Posterior vena cava (tissue), 2 donors: ENCODE data around the gene PGBD2. TPM values are rescaled to one million over a fixed set of nuclear protein-coding genes. Genes with fewer than 3 reads are reported as not detected.
"Not testable (repeated sequence)": the region's sequence is repeated elsewhere in the genome, so short reads cannot be mapped to it uniquely, and the experiment has no call there.

Experiments used
- DNase-seq: peaks from one replicate; pipeline ENCODE4 v3.0.0-alpha.2; 2020; ENCODE audit warnings: low spot score
- intact Hi-C, 2 donors: fragments of 100-400 bp; cut with DNase I; formaldehyde crosslinking; loops; one replicate each; pipeline versions ENCODE4 v1.14.1 to v1.14.2; 2022 to 2023
- total RNA-seq, 2 donors: library from RNA; stranded (reverse); fragmentation: NEBNext Ultra II Directional; extraction: Animal tissue kit (Norgen Biotek cat#: 25700); gene quantifications; one replicate each; pipeline ENCODE4 v1.2.1, GENCODE V29; 2021
- donor health status: DM: yes; HTN: yes; CAD: no.
- donor health status: DM: yes; HTN: yes; CAD: no.

PGBD2 gene
- total RNA-seq, 2 donors from 2014 or later: 2.7 to 3.7 TPM

DNA sequence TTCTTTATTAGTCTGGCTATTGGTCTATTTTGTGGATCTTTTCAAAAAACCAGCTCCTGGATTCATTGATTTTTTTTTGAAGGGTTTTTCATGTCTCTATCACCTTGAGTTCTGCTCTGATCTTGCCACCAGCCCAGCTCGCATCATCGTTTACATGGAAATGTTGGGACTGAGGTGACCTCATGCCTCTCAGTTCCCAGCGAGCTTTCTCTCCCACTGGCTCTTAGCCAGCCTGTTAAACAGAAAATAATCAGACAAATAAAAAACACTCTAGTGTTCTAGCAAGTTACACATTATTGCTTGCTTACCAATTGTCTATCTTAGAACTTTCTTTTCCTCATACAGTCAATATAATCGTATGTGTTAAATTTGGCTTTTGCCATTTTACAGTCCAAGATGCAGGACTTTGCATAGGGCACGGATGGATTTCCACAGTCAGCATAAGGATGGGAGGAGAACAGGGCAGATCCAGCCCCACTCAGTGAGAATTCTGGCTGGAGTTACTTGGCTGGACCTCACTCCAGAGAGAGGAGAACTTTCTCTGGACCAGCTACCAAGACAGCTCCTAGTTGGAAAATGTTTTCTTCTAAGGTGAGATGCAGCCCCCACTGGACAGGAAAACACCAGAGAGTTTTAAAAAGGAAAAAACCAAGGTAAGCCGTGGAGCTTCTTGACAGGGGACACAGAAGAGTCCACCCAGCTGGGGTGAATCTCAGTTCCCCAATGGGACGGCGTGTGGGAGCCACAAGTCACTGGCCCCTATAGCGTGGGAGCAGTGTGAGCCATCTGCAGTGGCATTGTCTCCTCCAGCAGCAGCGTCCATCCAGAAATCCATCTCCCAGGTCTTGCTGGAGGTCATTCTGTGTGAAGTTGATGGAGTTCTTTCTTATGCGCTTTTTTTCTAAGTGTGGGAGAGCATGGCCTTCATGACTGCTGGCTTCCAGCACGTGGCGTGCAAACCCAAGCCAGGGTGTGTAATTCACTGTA, 17.6 kb downstream of the PGBD2 start:
- intact Hi-C loops: no loop called here
- DNase-seq: no peak

DNA sequence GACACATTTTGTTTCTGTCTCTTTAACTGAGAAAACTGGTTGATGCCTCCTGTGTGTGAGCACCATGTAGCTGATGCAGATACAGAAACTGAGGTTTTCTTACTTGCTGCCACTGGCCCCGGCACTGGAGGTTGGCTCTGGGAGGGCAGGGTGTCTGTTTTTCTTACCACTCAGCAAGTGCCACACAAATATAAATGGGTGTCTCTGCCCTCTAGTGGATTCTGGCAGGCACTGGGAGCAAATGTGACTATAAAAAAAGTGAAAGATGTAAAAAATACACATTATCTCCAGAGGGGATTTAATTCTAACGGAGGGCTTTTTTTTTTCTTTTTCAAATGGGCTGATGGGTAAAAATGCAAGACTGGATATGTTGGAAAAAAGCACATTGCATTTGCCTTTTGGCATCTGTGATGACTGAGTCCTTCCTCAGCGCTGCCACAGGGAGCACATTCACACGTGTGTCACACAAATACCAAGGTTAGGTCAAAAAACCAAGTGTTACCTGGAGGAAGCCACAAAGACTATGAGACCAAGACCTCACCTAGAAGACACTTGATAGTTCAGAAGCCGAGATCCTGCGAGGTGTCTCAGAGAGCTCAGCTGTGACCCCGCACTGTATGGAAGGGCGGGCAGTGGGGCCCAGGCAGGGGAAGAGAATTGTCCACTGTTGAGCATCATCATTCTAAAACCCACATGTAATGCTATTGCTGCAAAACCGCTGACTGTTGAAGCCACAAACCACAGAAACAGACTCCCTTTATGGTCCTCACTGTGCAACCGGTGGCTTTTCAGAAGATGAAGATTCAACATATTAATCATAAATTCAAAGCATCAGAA, 18.9 kb downstream of the PGBD2 start:
- no peak for DNase-seq
- intact Hi-C loops: no loop called here

DNA sequence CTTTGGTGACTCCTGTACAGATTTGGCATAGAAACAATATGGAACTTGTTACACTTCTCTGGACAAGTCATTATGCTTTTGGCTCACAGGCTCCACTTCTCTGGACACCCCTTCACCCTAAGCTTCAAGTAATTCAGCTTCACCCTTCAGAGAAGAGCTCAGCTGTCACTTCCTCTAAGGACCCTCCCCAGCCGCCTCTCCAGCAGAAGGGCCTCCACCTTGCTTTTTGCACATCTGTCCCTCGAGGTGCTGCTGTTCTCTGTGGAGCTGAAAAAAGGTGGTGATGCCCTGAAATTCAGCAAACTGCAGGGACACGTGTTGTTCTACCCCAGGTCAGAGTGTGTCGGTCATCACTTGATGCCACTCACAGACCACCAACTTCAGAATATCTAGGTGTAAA, 19.8 kb downstream of the PGBD2 start:
- DNase-seq: not testable (repeated sequence)

DNA sequence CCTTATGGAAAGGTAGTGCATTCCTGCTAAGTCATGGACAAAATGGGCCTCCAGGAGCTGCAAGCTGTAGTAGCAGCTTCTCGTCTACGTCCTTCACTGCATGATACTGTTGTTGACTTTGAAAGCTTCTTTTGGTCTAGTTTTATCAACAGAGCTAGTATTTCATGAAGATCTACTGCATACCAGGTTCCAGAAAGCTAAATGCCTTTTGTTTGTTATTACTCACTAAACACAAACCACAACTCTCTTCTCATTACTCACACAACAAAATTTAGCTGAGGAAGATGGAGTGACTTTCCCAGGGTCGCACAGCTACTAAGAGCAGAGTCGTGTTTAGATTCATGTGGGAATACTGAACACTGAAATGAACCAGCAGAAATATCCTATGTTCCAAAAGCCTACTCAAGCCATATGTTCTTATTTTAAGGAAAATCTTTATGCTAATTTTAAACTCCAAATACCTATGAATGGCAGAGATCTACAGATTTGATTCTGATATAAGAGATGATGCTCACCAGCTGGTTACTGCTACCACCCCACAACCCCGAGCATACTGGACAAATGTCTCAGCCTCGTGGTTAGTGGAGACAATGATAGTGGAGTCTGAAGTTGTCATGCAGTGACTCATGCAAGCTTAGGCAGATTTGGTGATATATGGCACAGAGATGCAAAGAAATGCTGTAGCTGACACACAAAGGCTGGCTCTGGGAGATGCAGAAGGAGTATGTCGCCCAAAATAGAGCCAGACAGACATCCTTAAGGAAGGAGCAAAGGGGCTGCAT, 20.6 kb downstream of the PGBD2 start:
- no peak for DNase-seq
- intact Hi-C loops: no loop called here

More for the DNA sequence above, 19.8 kb downstream of the PGBD2 start:
- intact Hi-C loops: not testable (repeated sequence)

DNA sequence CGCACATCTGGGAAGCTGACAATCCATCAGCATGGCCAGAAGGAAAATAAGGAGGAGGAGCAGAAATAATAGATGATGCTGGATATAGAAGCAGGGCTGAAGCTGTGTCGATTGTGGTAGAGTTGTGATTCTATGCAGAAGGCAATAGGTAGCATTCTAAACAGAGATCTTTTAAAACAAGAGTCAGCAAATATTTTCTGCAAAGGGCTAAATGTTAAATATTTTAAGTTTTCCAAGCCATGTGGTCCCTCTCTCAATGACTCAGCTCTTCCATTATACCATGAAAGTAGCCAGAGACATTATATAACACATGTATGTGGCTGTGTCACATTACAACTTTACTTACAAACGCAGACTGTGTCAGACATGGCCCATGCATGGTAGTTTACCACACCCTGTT, 21.2 kb downstream of the PGBD2 start:
- intact Hi-C loops, DNase-seq: not testable (repeated sequence)

DNA sequence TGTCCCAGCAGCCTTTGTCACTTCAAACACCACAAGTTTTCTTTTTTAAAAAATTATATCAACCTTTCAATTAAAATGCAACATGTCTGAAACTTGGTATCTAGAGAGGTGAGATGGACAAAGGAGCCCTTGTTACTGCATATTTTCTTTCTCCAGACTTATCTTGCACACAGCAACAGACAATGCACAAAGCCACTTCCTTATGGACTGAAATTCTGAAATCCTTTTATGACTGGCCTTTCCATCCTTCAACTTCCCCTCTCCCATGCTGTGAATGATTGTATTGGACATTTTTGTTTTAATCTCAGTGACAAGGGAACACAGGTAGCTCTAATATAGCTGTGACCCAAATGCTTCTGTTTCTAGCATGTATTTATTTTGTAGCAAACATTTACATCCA, 22.1 kb downstream of the PGBD2 start:
- DNase-seq, intact Hi-C loops: not testable (repeated sequence)

DNA sequence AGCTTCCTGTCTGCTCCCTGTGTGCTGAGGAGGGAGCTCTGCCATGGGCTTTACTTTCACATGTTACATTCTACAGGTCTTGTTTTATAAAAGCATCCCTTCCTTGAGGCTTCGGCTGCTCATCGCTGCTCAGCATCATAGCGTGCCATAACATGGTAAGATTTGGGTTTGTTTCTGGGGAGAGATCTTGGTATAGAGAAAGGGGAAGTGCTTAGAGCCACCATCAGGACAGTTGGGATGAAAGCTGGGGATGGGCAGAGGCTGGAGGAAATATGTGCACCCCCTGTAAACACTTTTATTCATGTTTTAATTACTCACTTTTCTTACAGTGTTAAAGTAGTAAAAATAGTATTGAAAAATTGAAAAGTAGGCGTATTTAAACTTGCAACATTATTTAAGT, 24.0 kb downstream of the PGBD2 start:
- intact Hi-C loops, DNase-seq: not testable (repeated sequence)

DNA sequence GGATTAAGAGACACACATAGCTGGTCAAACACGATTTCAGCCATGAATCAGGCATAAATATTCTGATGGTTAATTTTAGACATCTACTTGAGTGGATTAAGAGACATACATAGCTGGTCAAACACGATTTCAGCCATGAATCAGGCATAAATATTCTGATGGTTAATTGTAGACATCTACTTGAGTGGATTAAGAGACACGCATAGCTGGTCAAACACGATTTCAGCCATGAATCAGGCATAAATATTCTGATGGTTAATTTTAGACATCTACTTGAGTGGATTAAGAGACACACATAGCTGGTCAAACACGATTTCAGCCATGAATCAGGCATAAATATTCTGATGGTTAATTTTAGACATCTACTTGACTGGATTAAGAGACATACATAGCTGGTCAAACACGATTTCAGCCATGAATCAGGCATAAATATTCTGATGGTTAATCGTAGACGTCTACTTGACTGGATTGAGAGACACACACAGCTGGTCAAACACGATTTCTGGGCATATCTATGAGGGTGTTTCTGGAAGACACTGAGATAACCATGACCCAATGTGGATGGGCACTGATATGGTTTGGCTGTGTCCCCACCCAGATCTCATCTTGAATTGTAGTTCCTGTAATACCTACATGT, 32.3 kb downstream of the PGBD2 start:
- intact Hi-C loops, DNase-seq: not testable (repeated sequence)

DNA sequence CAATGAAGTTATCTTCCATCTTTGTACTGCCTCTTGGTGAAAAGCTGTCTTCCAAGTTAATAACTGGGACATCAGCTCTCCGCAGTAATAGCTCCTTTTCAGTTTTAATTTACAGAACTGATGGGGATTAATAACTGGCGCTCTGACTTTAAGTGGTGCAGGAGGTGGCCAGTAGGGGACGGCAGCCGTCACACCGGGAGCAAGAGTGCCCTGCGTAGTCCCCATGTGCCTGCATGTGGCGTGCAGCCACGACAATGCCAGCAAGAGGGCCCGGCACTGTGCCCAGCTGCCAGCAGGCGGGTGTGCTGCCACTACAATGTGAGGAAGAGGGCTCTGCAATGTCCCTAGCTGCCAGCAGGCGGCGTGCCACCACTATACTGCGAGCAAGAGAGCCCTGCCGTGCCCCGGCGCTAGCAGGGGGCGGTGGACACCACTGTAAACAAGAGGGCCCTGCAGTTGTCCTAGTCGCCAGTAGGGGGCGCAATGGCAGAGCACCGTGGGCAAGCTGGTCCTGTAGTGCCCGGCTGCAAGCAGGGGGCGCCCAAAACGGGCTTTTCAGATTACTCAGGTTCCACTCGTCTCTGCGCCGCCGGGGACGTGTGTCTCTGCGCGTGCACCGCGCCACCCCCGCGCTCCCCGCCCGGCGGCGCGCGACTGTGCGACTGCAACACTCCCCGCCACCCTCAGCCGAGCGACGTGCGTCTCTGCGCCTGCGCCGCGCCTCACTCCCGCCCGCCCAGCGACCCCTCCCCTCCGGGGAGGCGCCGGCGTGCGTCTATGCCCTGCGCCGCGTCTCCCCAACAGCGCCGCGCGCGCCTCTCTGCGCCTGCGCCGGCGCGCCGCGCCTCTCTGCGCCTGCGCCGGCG, 38.3 kb downstream of the PGBD2 start:
- intact Hi-C loops, DNase-seq: not testable (repeated sequence)

DNA sequence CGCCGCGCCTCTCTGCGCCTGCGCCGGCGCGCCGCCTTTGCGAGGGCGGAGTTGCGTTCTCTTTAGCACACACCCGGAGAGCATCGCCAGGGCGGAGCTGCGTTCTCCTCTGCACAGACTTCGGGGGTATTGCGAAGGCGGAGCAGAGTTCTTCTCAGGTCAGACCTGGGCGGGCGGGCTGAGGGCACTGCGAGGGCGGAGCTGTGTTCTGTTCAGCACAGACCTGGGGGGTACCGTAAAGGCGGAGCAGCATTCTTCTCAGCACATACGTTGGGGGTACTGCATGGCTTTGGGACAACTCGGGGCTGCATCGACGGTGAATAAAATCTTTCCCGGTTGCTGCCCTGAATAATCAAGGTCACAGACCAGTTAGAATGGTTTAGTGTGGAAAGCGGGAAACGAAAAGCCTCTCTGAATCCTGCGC, 39.0 kb downstream of the PGBD2 start:
- intact Hi-C loops, DNase-seq: not testable (repeated sequence)

DNA sequence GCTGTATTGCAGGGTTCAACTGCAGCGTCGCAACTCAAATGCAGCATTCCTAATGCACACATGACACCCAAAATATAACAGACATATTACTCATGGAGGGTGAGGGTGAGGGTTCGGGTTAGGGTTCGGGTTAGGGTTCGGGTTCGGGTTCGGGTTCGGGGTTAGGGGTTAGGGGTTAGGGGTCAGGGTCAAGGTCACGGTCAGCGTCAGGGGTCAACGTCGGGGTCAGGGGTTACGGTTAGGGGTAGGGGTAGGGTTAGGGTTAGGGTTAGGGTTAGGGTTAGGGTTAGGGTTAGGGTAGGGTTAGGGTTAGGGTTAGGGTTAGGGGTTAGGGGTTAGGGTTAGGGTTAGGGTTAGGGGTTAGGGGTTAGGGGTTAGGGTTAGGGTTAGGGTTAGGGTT, 39.4 kb downstream of the PGBD2 start:
- DNase-seq, intact Hi-C loops: not testable (repeated sequence)

DNA sequence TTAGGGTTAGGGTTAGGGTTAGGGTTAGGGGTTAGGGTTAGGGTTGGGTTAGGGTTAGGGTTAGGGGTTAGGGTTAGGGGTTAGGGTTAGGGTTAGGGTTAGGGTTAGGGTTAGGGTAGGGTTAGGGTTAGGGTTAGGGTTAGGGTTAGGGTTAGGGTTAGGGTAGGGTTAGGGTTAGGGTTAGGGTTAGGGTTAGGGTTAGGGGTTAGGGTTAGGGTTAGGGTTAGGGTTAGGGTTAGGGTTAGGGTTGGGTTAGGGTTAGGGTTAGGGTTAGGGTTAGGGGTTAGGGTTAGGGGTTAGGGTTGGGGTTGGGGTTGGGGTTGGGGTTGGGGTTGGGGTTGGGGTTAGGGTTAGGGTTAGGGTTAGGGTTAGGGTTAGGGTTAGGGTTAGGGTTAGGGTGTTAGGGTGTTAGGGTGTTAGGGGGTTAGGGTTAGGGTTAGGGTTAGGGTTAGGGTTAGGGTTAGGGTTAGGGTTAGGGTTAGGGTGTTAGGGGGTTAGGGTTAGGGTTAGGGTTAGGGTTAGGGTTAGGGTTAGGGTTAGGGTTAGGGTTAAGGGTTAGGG, 39.9 kb downstream of the PGBD2 start:
- intact Hi-C loops, DNase-seq: not testable (repeated sequence)

Other genes with a start within 250 kb of the PGBD2 start
- not detected for gene OR14I1, start 203.5 kb upstream of the PGBD2 start, total RNA-seq
- gene LYPD8, start 150.5 kb upstream of the PGBD2 start, total RNA-seq: not detected
- gene SH3BP5L, start 80.3 kb upstream of the PGBD2 start, total RNA-seq: 10 to 100 TPM; 17.5 to 18.4 TPM
- 10 to 100 TPM; 17.6 to 23.4 TPM for gene ZNF672, start 68.0 kb upstream of the PGBD2 start, total RNA-seq
- gene ZNF692, start 47.1 kb upstream of the PGBD2 start, total RNA-seq: 10 to 100 TPM; 14.7 to 17.6 TPM